GM18909 (cell line): Measurements from ENCODE around the gene NFAM1.

Experiments
- ATAC-seq: cut with Tn5 transposase; IDR thresholded peaks from one replicate; pipeline ENCODE4 v1.9.1; 2021; ENCODE audit warnings: mild to moderate bottlenecking; ENCODE audit not compliant: unreplicated experiment, poor library complexity

NFAM1 gene

GRCh38 chr22:42432020-42432596 lies at the start of gene NFAM1:
Gene NFAM1 (minus strand): TSS chr22:42432403. CDS start chr22:42432357, 46 bp downstream.
- no peak for ATAC-seq

GRCh38 chr22:42475122-42475521 lies 42.9 kb upstream of the NFAM1 start:
- no peak for ATAC-seq

- ATAC-seq: no peak
Measured at GRCh38 chr22:42473484-42474193, 41.4 kb upstream of the NFAM1 start.

- ATAC-seq: no peak
Measured at GRCh38 chr22:42472671-42473070, 40.5 kb upstream of the NFAM1 start.

GRCh38 chr22:42471441-42471840 lies 39.2 kb upstream of the NFAM1 start:
- ATAC-seq: no peak

GRCh38 chr22:42470366-42471082 lies 38.3 kb upstream of the NFAM1 start:
- no peak for ATAC-seq

- ATAC-seq: no peak
Measured at GRCh38 chr22:42468841-42469240, 36.6 kb upstream of the NFAM1 start.

GRCh38 chr22:42462016-42462415 lies 29.8 kb upstream of the NFAM1 start:
- no peak for ATAC-seq

GRCh38 chr22:42461511-42461910 lies 29.3 kb upstream of the NFAM1 start:
- no peak for ATAC-seq

GRCh38 chr22:42459287-42460063 lies 27.3 kb upstream of the NFAM1 start:
- ATAC-seq: no peak

- ATAC-seq: no peak
Measured at GRCh38 chr22:42452916-42453315, 20.7 kb upstream of the NFAM1 start.

GRCh38 chr22:42452456-42452855 lies 20.3 kb upstream of the NFAM1 start:
- no peak for ATAC-seq

GRCh38 chr22:42451499-42452145 lies 19.4 kb upstream of the NFAM1 start:
- no peak for ATAC-seq

- ATAC-seq: no peak
Measured at GRCh38 chr22:42450862-42451261, 18.7 kb upstream of the NFAM1 start.

- ATAC-seq: no peak
Measured at GRCh38 chr22:42446151-42446550, 13.9 kb upstream of the NFAM1 start.

- no peak for ATAC-seq
Measured at GRCh38 chr22:42444077-42444904, 12.1 kb upstream of the NFAM1 start.

GRCh38 chr22:42443240-42444076 lies 11.3 kb upstream of the NFAM1 start:
- no peak for ATAC-seq

- no peak for ATAC-seq
Measured at GRCh38 chr22:42442748-42443147, 10.5 kb upstream of the NFAM1 start.

- ATAC-seq: no peak
Measured at GRCh38 chr22:42440728-42441127, 8.5 kb upstream of the NFAM1 start.
